Measurements from ENCODE around the gene CCT5.
A peak's percentile ranks its signal among the peaks of the same experiment; 100 is the strongest.

DNA sequence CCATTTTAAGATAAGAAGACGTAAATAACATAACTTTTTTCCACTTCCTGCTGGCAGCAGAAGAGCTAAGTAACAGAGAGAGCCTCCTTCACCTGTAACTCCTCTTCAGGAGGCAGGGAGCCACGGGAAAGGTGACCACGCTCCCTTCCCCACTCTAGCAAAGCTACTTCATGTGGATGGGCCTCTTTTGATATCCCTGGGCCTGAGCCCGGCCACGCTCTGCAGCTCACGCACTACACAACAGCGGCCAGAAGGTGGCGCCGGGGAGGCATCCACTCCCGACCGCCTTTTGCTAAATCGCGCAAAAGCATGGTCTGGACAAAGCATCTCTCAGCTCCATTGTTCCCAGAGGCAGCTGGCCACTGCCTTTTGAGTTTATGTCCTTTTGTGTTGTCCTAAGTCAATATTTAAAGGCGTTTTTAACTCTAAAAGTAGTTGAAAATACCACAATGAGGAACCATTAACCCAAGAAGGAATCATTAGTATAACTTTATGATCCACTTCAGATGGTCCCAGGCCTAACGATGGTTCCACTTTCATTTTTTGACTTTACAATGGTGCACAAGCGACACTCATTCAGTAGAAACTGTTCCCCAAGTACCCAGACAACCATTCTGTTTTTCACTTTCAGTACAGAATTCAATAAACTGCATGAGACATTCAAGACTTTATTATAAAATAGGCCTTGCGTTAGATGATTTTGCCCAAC is 34.0 kb downstream of the CCT5 start:
- TF ChIP-seq, protein P1, sequence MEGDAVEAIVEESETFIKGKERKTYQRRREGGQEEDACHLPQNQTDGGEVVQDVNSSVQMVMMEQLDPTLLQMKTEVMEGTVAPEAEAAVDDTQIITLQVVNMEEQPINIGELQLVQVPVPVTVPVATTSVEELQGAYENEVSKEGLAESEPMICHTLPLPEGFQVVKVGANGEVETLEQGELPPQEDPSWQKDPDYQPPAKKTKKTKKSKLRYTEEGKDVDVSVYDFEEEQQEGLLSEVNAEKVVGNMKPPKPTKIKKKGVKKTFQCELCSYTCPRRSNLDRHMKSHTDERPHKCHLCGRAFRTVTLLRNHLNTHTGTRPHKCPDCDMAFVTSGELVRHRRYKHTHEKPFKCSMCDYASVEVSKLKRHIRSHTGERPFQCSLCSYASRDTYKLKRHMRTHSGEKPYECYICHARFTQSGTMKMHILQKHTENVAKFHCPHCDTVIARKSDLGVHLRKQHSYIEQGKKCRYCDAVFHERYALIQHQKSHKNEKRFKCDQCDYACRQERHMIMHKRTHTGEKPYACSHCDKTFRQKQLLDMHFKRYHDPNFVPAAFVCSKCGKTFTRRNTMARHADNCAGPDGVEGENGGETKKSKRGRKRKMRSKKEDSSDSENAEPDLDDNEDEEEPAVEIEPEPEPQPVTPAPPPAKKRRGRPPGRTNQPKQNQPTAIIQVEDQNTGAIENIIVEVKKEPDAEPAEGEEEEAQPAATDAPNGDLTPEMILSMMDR (IDR thresholded peaks at IDR 0.05): peak; percentile 79 to 83 (median 81)
- TF ChIP-seq POLR2A (IDR thresholded peaks at IDR 0.05) (no peak), POLR2AphosphoS5 (IDR thresholded peaks at IDR 0.05) (peak in 1 of 3 donors; percentile 44)
